HepG2 (cell line): Measurements from ENCODE around the gene LCAT. TPM values are rescaled to one million over a fixed set of nuclear protein-coding genes. Genes with fewer than 3 reads are reported as not detected.

Experiments
- CBX2 ChIP-seq, 2 experiments: fragments of 200-600 bp in 1 of 2; sonication (generic); formaldehyde crosslinking in 1 of 2; IDR thresholded peaks; 2 replicates each; pipeline versions ENCODE4 v1.7.0 to v1.8.1; 2018 to 2022; ENCODE audit warnings: low read depth in 2 of 2, low read length in 1 of 2, mild to moderate bottlenecking in 1 of 2, missing genetic modification reagents in 1 of 2
- CCAR2 ChIP-seq: fragments of 200-400 bp; formaldehyde crosslinking; optimal IDR thresholded peaks from 2 replicates; pipeline ENCODE3; 2018; ENCODE audit warnings: low read depth, mild to moderate bottlenecking, low read length, moderate library complexity
- CENPX ChIP-seq: sonication (generic); formaldehyde crosslinking; IDR thresholded peaks from 2 replicates; pipeline ENCODE4 v1.9.0; 2021; ENCODE audit warnings: mild to moderate bottlenecking, missing genetic modification reagents, moderate library complexity
- FOXM1 ChIP-seq: sonication (generic); formaldehyde crosslinking; IDR thresholded peaks from 2 replicates; pipeline ENCODE4 v1.5.0; 2020; ENCODE audit warnings: missing genetic modification reagents
- KDM4B ChIP-seq: sonication (generic); formaldehyde crosslinking; IDR thresholded peaks from 2 replicates; pipeline ENCODE4 v1.4.0; 2020; ENCODE audit warnings: missing genetic modification reagents
- KLF11 ChIP-seq: IDR thresholded peaks from 2 replicates; pipeline ENCODE4 v1.6.1; 2016; ENCODE audit warnings: missing compliant biosample characterization
- MATR3 ChIP-seq: sonication (generic); formaldehyde crosslinking; IDR thresholded peaks from 2 replicates; pipeline ENCODE4 v1.4.0; 2020; ENCODE audit warnings: missing genetic modification reagents
- NFE2 ChIP-seq: sonication (generic); formaldehyde crosslinking; IDR thresholded peaks from 2 replicates; pipeline ENCODE4 v1.4.0; 2020; ENCODE audit warnings: missing genetic modification reagents
- RAD51 ChIP-seq: fragments of 450-650 bp; IDR thresholded peaks from 2 replicates; pipeline ENCODE4 v1.6.1; 2016; ENCODE audit warnings: borderline replicate concordance
- RFXANK ChIP-seq: IDR thresholded peaks from 2 replicates; pipeline ENCODE4 v1.6.1; 2016
- SAFB2 ChIP-seq: sonication (generic); formaldehyde crosslinking; IDR thresholded peaks from 2 replicates; pipeline ENCODE4 v1.5.1; 2020; ENCODE audit warnings: missing genetic modification reagents, low read depth, mild to moderate bottlenecking, borderline replicate concordance
- SOX5 ChIP-seq: IDR thresholded peaks from 2 replicates; pipeline ENCODE4 v1.6.1; 2016; ENCODE audit warnings: borderline replicate concordance
- TAF15 ChIP-seq: fragments of 200-400 bp; formaldehyde crosslinking; IDR thresholded peaks from one replicate; pipeline ENCODE4 v1.6.1; 2018; ENCODE audit warnings: mild to moderate bottlenecking, low read depth, low read length; ENCODE audit not compliant: poor library complexity, severe bottlenecking
- TARDBP ChIP-seq: sonication (generic); formaldehyde crosslinking; IDR thresholded peaks from 2 replicates; pipeline ENCODE4 v1.8.0; 2022; ENCODE audit warnings: mild to moderate bottlenecking, missing genetic modification reagents
- ZNF335 ChIP-seq: sonication (generic); formaldehyde crosslinking; IDR thresholded peaks from 2 replicates; pipeline ENCODE4 v1.4.0; 2020; ENCODE audit warnings: missing genetic modification reagents
- ZNF367 ChIP-seq: sonication (generic); formaldehyde crosslinking; IDR thresholded peaks from 2 replicates; pipeline ENCODE4 v1.4.0; 2020; ENCODE audit warnings: missing genetic modification reagents, borderline replicate concordance
- ZNF607 ChIP-seq: sonication (generic); formaldehyde crosslinking; IDR thresholded peaks from 2 replicates; pipeline ENCODE4 v1.5.1; 2020; ENCODE audit warnings: missing genetic modification reagents, mild to moderate bottlenecking, borderline replicate concordance
- ZZZ3 ChIP-seq: sonication (generic); formaldehyde crosslinking; IDR thresholded peaks from 2 replicates; pipeline ENCODE4 v1.4.0; 2020; ENCODE audit warnings: missing genetic modification reagents, mild to moderate bottlenecking, borderline replicate concordance
- polyA plus RNA-seq, 8 experiments: library from polyadenylated mRNA; depleted of rRNA in 3 of 8; stranded (reverse) in 7 of 8; unstranded in 1 of 8; fragments of >200 nt; fragmentation: Illumina TruSeq in 4 of 8; extraction: Trizol in 4 of 8; gene quantifications; 2 replicates each; pipeline versions ENCODE4 v1.2.1 to v1.2.3, GENCODE V29; 2011 to 2016; ENCODE audit warnings: low read depth in 4 of 8, missing spikeins in 1 of 8, mixed read lengths in 1 of 8; ENCODE audit not compliant: insufficient read depth in 1 of 8
- total RNA-seq, 5 experiments: library from RNA; depleted of rRNA; stranded (reverse); fragments of >200 nt; fragmentation: Illumina TruSeq; extraction: Trizol; gene quantifications; 2 replicates each; pipeline ENCODE4 v1.2.3, GENCODE V29; 2016; ENCODE audit warnings: low read depth in 1 of 5
- TF ChIP-seq, protein P1 (sequence below): sonication (generic); formaldehyde crosslinking; IDR thresholded peaks from 2 replicates; pipeline ENCODE4 v1.4.0; 2020; ENCODE audit warnings: missing genetic modification reagents
- TF ChIP-seq, protein P2 (sequence below): fragments of 450-650 bp; IDR thresholded peaks from 2 replicates; pipeline ENCODE4 v1.6.1; 2016
- TF ChIP-seq, protein P3 (sequence below): sonication (generic); formaldehyde crosslinking; IDR thresholded peaks from 2 replicates; pipeline ENCODE4 v1.9.0; 2021; ENCODE audit warnings: missing genetic modification reagents, borderline replicate concordance
- TF ChIP-seq, protein P4 (sequence below): sonication (generic); formaldehyde crosslinking; IDR thresholded peaks from 2 replicates; pipeline ENCODE4 v1.5.1; 2020; ENCODE audit warnings: mild to moderate bottlenecking, missing genetic modification reagents, moderate library complexity
- TF ChIP-seq, protein P5 (sequence below): sonication (generic); formaldehyde crosslinking; IDR thresholded peaks from 2 replicates; pipeline ENCODE4 v1.5.0; 2020; ENCODE audit warnings: mild to moderate bottlenecking, low read depth, missing genetic modification reagents, borderline replicate concordance

Gene LCAT
- total and polyA plus RNA-seq, 2 of the 13 experiments (the other 11 are each of a cell fraction or from before 2014, with no cell fraction given), result 36.1 to 38.9 TPM

DNA sequence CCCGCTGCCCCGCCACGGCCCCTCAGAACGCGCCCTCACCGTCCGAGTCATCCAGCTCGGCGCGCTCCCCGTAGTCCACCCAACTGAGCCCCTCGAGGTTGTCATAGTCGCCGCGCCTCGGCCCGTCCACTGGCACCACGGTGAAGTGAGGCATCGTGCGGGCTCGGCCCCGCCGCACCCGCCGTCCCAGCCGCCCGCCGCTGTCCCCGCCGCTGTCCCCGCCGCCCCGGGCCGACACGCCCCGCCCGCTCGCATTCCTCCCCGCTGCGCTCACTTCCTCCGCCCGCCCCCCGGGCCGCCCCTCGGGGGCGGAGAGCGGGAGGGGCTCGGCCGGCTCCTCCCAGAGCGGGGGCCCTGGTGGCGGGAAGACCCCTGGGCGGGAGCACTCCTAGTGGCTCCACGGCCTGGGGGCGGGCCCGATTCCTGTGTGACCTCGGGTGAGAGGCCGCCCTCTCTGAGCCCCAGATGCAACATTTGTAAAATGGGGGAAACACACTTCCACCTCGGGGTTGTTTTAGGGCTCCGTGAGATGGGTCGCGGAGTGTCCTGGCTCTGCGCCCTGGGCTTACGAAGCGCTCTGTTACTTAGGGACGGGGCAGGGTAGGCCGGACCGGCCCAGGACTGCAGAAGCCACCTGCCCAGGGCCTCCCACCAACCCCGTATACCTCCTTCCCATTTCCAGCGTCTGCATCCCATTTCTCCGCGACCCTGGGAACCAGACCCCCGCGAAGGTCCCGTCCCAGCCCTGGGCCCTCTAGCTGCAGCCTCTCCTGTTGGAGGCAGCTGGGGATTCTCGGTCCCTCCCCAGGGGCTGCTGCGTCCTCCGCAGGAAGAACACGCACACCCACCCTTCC lies 24.7 kb upstream of the LCAT start, which contains the start of gene SLC12A4 (continued):
- TF ChIP-seq FOXM1, result 0 out of 2 replicates have a peak, but pooled peaks have one; percentile 1
- TF ChIP-seq, protein P1, sequence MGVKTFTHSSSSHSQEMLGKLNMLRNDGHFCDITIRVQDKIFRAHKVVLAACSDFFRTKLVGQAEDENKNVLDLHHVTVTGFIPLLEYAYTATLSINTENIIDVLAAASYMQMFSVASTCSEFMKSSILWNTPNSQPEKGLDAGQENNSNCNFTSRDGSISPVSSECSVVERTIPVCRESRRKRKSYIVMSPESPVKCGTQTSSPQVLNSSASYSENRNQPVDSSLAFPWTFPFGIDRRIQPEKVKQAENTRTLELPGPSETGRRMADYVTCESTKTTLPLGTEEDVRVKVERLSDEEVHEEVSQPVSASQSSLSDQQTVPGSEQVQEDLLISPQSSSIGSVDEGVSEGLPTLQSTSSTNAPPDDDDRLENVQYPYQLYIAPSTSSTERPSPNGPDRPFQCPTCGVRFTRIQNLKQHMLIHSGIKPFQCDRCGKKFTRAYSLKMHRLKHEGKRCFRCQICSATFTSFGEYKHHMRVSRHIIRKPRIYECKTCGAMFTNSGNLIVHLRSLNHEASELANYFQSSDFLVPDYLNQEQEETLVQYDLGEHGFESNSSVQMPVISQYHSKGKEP, result no peak; the same call in 1 of the 2 replicates
- no peak for TF ChIP-seq CBX2 (IDR thresholded peaks at IDR 0.05; ENCODE audit: low read depth, low read length)
- 0 out of 2 replicates have a peak, but pooled peaks have one; percentile 64 for TF ChIP-seq CBX2 (CRISPR knock-in tag; IDR thresholded peaks at IDR 0.05; ENCODE audit: low read depth)
- TF ChIP-seq RAD51, result no peak
- TF ChIP-seq, protein P2, sequence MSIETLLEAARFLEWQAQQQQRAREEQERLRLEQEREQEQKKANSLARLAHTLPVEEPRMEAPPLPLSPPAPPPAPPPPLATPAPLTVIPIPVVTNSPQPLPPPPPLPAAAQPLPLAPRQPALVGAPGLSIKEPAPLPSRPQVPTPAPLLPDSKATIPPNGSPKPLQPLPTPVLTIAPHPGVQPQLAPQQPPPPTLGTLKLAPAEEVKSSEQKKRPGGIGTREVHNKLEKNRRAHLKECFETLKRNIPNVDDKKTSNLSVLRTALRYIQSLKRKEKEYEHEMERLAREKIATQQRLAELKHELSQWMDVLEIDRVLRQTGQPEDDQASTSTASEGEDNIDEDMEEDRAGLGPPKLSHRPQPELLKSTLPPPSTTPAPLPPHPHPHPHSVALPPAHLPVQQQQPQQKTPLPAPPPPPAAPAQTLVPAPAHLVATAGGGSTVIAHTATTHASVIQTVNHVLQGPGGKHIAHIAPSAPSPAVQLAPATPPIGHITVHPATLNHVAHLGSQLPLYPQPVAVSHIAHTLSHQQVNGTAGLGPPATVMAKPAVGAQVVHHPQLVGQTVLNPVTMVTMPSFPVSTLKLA, result no peak
- no peak; the same call in none of the 2 replicates for TF ChIP-seq KLF11 (CRISPR knock-in tag)
- no peak for TF ChIP-seq RFXANK (CRISPR knock-in tag)
- TF ChIP-seq ZNF607 (CRISPR knock-in tag), result peak; percentile 6
- TF ChIP-seq KDM4B, result peak; percentile 53; the same call in 1 of the 2 replicates
- TF ChIP-seq, protein P3, sequence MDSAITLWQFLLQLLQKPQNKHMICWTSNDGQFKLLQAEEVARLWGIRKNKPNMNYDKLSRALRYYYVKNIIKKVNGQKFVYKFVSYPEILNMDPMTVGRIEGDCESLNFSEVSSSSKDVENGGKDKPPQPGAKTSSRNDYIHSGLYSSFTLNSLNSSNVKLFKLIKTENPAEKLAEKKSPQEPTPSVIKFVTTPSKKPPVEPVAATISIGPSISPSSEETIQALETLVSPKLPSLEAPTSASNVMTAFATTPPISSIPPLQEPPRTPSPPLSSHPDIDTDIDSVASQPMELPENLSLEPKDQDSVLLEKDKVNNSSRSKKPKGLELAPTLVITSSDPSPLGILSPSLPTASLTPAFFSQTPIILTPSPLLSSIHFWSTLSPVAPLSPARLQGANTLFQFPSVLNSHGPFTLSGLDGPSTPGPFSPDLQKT (CRISPR knock-in tag), result no peak
- no peak for TF ChIP-seq CCAR2
- TF ChIP-seq SOX5, result peak; percentile 49; the same call in 1 of the 2 replicates
- TF ChIP-seq, protein P4, sequence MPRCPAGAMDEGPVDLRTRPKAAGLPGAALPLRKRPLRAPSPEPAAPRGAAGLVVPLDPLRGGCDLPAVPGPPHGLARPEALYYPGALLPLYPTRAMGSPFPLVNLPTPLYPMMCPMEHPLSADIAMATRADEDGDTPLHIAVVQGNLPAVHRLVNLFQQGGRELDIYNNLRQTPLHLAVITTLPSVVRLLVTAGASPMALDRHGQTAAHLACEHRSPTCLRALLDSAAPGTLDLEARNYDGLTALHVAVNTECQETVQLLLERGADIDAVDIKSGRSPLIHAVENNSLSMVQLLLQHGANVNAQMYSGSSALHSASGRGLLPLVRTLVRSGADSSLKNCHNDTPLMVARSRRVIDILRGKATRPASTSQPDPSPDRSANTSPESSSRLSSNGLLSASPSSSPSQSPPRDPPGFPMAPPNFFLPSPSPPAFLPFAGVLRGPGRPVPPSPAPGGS (CRISPR knock-in tag), result peak; percentile 64; the same call in 1 of the 2 replicates
- no peak for TF ChIP-seq ZNF335 (CRISPR knock-in tag)
- TF ChIP-seq, protein P5, sequence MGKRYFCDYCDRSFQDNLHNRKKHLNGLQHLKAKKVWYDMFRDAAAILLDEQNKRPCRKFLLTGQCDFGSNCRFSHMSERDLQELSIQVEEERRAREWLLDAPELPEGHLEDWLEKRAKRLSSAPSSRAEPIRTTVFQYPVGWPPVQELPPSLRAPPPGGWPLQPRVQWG (CRISPR knock-in tag), result no peak
- TF ChIP-seq CENPX, result no peak
- peak; percentile 49; the same call in 1 of the 2 replicates for TF ChIP-seq ZZZ3 (CRISPR knock-in tag)
- no peak for TF ChIP-seq ZNF367 (CRISPR knock-in tag)
- no peak for TF ChIP-seq NFE2 (CRISPR knock-in tag)
- peak; percentile 98 for TF ChIP-seq TARDBP (CRISPR knock-in tag)
- no peak; the same call in 1 of the 2 replicates for TF ChIP-seq SAFB2
- TF ChIP-seq MATR3 (CRISPR knock-in tag), result no peak
- TF ChIP-seq TAF15, result peak; percentile 23
